Type B pancreatic cell (in vitro differentiated cells): ENCODE data around the gene RIC1. TPM values are rescaled to one million over a fixed set of nuclear protein-coding genes. Genes with fewer than 3 reads are reported as not detected.
A peak's percentile ranks its signal among the peaks of the same experiment; 100 is the strongest.

Experiments
- DNase-seq: peaks from one replicate; pipeline ENCODE4 v3.0.0; 2021; ENCODE audit warnings: mixed read lengths; ENCODE audit not compliant: unreplicated experiment; ENCODE audit errors: extremely low spot score
- H3K27ac Mint-ChIP-seq: 2 replicates; pipeline ENCODE4 v1.8.0; 2021; ENCODE audit warnings: mild to moderate bottlenecking, mixed read lengths
- H3K27me3 Mint-ChIP-seq: 2 replicates; pipeline ENCODE4 v1.8.0; 2021; ENCODE audit warnings: mixed read lengths
- H3K36me3 Mint-ChIP-seq: 2 replicates; pipeline ENCODE4 v1.8.0; 2021; ENCODE audit warnings: mixed read lengths
- H3K4me1 Mint-ChIP-seq: one replicate; pipeline ENCODE4 v1.8.0; 2021; ENCODE audit warnings: mixed read lengths; ENCODE audit not compliant: unreplicated experiment
- H3K4me3 Mint-ChIP-seq: 2 replicates; pipeline ENCODE4 v1.8.0; 2021; ENCODE audit warnings: mild to moderate bottlenecking, mixed read lengths
- H3K9me3 Mint-ChIP-seq: 2 replicates; pipeline ENCODE4 v1.8.0; 2021; ENCODE audit warnings: mixed read lengths
- CTCF ChIP-seq: fragments of 200-600 bp; sonication (generic); conservative IDR thresholded peaks from 2 replicates; pipeline ENCODE4 v1.5.0; 2021; ENCODE audit warnings: antibody characterized with exemption, mild to moderate bottlenecking
- total RNA-seq: library from RNA; stranded (reverse); gene quantifications from 2 replicates; pipeline ENCODE4 v1.2.1, GENCODE V29; 2021; ENCODE audit warnings: low replicate concordance

The RIC1 gene
- total RNA-seq, 1 donor from 2014 or later = 26.6 TPM

- peaks cover 5% of the 10 kb centered on the region for H3K4me1 Mint-ChIP-seq
- DNase-seq = no peak
- peak overlapping the region; percentile 52 for H3K27ac Mint-ChIP-seq
- no peak overlapping the region for H3K4me3 Mint-ChIP-seq
- H3K36me3 Mint-ChIP-seq = no peaks in the 10 kb centered on the region
- no peak for TF ChIP-seq CTCF
- no peaks in the 10 kb centered on the region for H3K9me3 Mint-ChIP-seq
- H3K27me3 Mint-ChIP-seq = no peaks in the 10 kb centered on the region
Measured at GRCh38 chr9:5586391-5586802, 42.5 kb upstream of the RIC1 start.

GRCh38 chr9:5587024-5587423, 41.9 kb upstream of the RIC1 start:
- Mint-ChIP-seq H3K4me3 (no peak overlapping the region), H3K36me3 (no peaks in the 10 kb centered on the region), H3K4me1 (peaks cover 5% of the 10 kb centered on the region), H3K27ac (peak overlapping the region; percentile 52), H3K27me3 (no peaks in the 10 kb centered on the region), H3K9me3 (no peaks in the 10 kb centered on the region)
- no peak for TF ChIP-seq CTCF
- DNase-seq = no peak

GRCh38 chr9:5592231-5592630, 36.7 kb upstream of the RIC1 start:
- Mint-ChIP-seq H3K27me3 (no peaks in the 10 kb centered on the region), H3K36me3 (no peaks in the 10 kb centered on the region), H3K4me1 (peaks cover 15% of the 10 kb centered on the region), H3K4me3 (no peak overlapping the region), H3K9me3 (no peaks in the 10 kb centered on the region), H3K27ac (no peak overlapping the region)
- DNase-seq = no peak
- no peak for TF ChIP-seq CTCF

GRCh38 chr9:5592904-5593303, 36.0 kb upstream of the RIC1 start:
- Mint-ChIP-seq H3K36me3 (no peaks in the 10 kb centered on the region), H3K27ac (no peak overlapping the region), H3K4me3 (no peak overlapping the region), H3K4me1 (peaks cover 15% of the 10 kb centered on the region), H3K27me3 (no peaks in the 10 kb centered on the region), H3K9me3 (no peaks in the 10 kb centered on the region)
- TF ChIP-seq CTCF = no peak
- no peak for DNase-seq

GRCh38 chr9:5593904-5594303, 35.0 kb upstream of the RIC1 start:
- no peak overlapping the region for H3K4me3 Mint-ChIP-seq
- no peaks in the 10 kb centered on the region for H3K36me3 Mint-ChIP-seq
- H3K4me1 Mint-ChIP-seq = peaks cover 15% of the 10 kb centered on the region
- H3K27me3 Mint-ChIP-seq = no peaks in the 10 kb centered on the region
- no peaks in the 10 kb centered on the region for H3K9me3 Mint-ChIP-seq
- no peak overlapping the region for H3K27ac Mint-ChIP-seq
- no peak for DNase-seq
- no peak for TF ChIP-seq CTCF

- Mint-ChIP-seq H3K36me3 (no peaks in the 10 kb centered on the region), H3K27ac (no peak overlapping the region), H3K9me3 (no peaks in the 10 kb centered on the region), H3K27me3 (no peaks in the 10 kb centered on the region), H3K4me1 (peaks cover 11% of the 10 kb centered on the region), H3K4me3 (no peak overlapping the region)
- no peak for DNase-seq
- no peak for TF ChIP-seq CTCF
Measured at GRCh38 chr9:5596173-5596572, 32.7 kb upstream of the RIC1 start.
